Neural progenitor cell (in vitro differentiated cells): ENCODE results near the gene TNFRSF11A. TPM values are rescaled to one million over a fixed set of nuclear protein-coding genes. Genes with fewer than 3 reads are reported as not detected.

Experiments used
- DNase-seq: peaks from one replicate; pipeline ENCODE4 v3.0.0-alpha.2; 2016; ENCODE audit warnings: low spot score
- H2AFZ ChIP-seq: fragments of 200-600 bp; sonication (generic); replicated peaks from 2 replicates; pipeline ENCODE4 v1.6.1; 2016; ENCODE audit warnings: antibody characterized with exemption
- H3F3A ChIP-seq: fragments of 200-600 bp; sonication (generic); 2 replicates; pipeline ENCODE4 v1.6.1; 2016; ENCODE audit warnings: antibody characterized with exemption, low read depth
- H3K27ac ChIP-seq: fragments of 200-600 bp; sonication (generic); 2 replicates; pipeline ENCODE4 v1.5.1; 2016; ENCODE audit warnings: mild to moderate bottlenecking
- H3K27me3 ChIP-seq: fragments of 200-600 bp; sonication (generic); 2 replicates; pipeline ENCODE4 v1.6.1; 2016; ENCODE audit warnings: mild to moderate bottlenecking, moderate library complexity
- H3K36me3 ChIP-seq: fragments of 200-600 bp; sonication (generic); 2 replicates; pipeline ENCODE4 v1.5.1; 2016
- H3K4me1 ChIP-seq: fragments of 200-600 bp; sonication (generic); 2 replicates; pipeline ENCODE4 v1.6.1; 2016; ENCODE audit warnings: mixed run types
- H3K4me2 ChIP-seq: fragments of 200-600 bp; sonication (generic); 2 replicates; pipeline ENCODE4 v1.6.1; 2016
- H3K4me3 ChIP-seq: fragments of 200-600 bp; sonication (generic); 2 replicates; pipeline ENCODE4 v1.5.1; 2016
- H3K79me2 ChIP-seq: fragments of 200-600 bp; sonication (generic); 2 replicates; pipeline ENCODE4 v1.6.1; 2016; ENCODE audit warnings: low read depth
- H3K9ac ChIP-seq: fragments of 200-600 bp; sonication (generic); 2 replicates; pipeline ENCODE4 v1.6.1; 2016
- H3K9me3 ChIP-seq: fragments of 200-600 bp; sonication (generic); 2 replicates; pipeline ENCODE4 v1.5.1; 2016; ENCODE audit warnings: low read depth
- H4K20me1 ChIP-seq: fragments of 200-600 bp; sonication (generic); 2 replicates; pipeline ENCODE4 v1.6.1; 2016; ENCODE audit warnings: low read depth
- H3K27ac Mint-ChIP-seq: 3 replicates; pipeline ENCODE4 v1.8.0; 2021; ENCODE audit warnings: mixed read lengths
- H3K27me3 Mint-ChIP-seq: 2 replicates; pipeline ENCODE4 v1.8.0; 2022; ENCODE audit warnings: low read depth, mild to moderate bottlenecking, inconsistent platforms, moderate library complexity, mixed read lengths; ENCODE audit not compliant: insufficient read depth
- H3K36me3 Mint-ChIP-seq: 3 replicates; pipeline ENCODE4 v1.8.0; 2021; ENCODE audit warnings: mixed read lengths
- H3K4me1 Mint-ChIP-seq: 3 replicates; pipeline ENCODE4 v1.8.0; 2021; ENCODE audit warnings: mixed read lengths
- H3K4me3 Mint-ChIP-seq: 3 replicates; pipeline ENCODE4 v1.8.0; 2021; ENCODE audit warnings: mild to moderate bottlenecking, moderate library complexity, mixed read lengths
- H3K9me3 Mint-ChIP-seq: 3 replicates; pipeline ENCODE4 v1.8.0; 2020; ENCODE audit warnings: mixed read lengths
- EZH2 ChIP-seq: fragments of 200-600 bp; sonication (generic); IDR thresholded peaks from 2 replicates; pipeline ENCODE4 v1.6.1; 2017; ENCODE audit warnings: antibody characterized with exemption, mild to moderate bottlenecking, moderate library complexity
- EZH2phosphoT487 ChIP-seq: fragments of 200-600 bp; sonication (generic); IDR thresholded peaks from 2 replicates; pipeline ENCODE4 v1.6.1; 2017; ENCODE audit warnings: antibody characterized with exemption
- total RNA-seq: library from RNA; depleted of rRNA; stranded (reverse); fragments of >200 nt; gene quantifications from 2 replicates; pipeline ENCODE4 v1.2.3, GENCODE V29; 2015; ENCODE audit warnings: low replicate concordance
- TF ChIP-seq, protein P1 (sequence below): fragments of 200-600 bp; sonication (generic); IDR thresholded peaks from 2 replicates; pipeline ENCODE4 v1.5.1; 2017; ENCODE audit warnings: antibody characterized with exemption, mild to moderate bottlenecking

The TNFRSF11A gene
- total RNA-seq, 1 donor from 2014 or later: 0.47 TPM

GRCh38 chr18:62312851-62313250 lies 12.3 kb upstream of the TNFRSF11A start:
- Histone ChIP-seq H3K36me3 (no peaks in the 10 kb centered on the region), H3K27me3 (no peaks in the 10 kb centered on the region), H3K4me3 (no peak overlapping the region), H3K27ac (no peak overlapping the region), H3K4me2 (no peak overlapping the region), H3K9me3 (no peaks in the 10 kb centered on the region), H2AFZ (no peak overlapping the region), H3K4me1 (no peaks in the 10 kb centered on the region), H3F3A (no peaks in the 10 kb centered on the region), H3K9ac (no peak overlapping the region), H4K20me1 (no peaks in the 10 kb centered on the region), H3K79me2 (no peaks in the 10 kb centered on the region)
- Mint-ChIP-seq H3K4me3 (no peak overlapping the region), H3K9me3 (no peaks in the 10 kb centered on the region), H3K36me3 (peaks cover 8% of the 10 kb centered on the region), H3K27ac (no peak overlapping the region), H3K4me1 (no peaks in the 10 kb centered on the region), H3K27me3 (peaks cover 2% of the 10 kb centered on the region)
- DNase-seq: no peak
- TF ChIP-seq, protein P1, sequence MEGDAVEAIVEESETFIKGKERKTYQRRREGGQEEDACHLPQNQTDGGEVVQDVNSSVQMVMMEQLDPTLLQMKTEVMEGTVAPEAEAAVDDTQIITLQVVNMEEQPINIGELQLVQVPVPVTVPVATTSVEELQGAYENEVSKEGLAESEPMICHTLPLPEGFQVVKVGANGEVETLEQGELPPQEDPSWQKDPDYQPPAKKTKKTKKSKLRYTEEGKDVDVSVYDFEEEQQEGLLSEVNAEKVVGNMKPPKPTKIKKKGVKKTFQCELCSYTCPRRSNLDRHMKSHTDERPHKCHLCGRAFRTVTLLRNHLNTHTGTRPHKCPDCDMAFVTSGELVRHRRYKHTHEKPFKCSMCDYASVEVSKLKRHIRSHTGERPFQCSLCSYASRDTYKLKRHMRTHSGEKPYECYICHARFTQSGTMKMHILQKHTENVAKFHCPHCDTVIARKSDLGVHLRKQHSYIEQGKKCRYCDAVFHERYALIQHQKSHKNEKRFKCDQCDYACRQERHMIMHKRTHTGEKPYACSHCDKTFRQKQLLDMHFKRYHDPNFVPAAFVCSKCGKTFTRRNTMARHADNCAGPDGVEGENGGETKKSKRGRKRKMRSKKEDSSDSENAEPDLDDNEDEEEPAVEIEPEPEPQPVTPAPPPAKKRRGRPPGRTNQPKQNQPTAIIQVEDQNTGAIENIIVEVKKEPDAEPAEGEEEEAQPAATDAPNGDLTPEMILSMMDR: no peak
- TF ChIP-seq EZH2 (no peak), EZH2phosphoT487 (no peak)

DNA sequence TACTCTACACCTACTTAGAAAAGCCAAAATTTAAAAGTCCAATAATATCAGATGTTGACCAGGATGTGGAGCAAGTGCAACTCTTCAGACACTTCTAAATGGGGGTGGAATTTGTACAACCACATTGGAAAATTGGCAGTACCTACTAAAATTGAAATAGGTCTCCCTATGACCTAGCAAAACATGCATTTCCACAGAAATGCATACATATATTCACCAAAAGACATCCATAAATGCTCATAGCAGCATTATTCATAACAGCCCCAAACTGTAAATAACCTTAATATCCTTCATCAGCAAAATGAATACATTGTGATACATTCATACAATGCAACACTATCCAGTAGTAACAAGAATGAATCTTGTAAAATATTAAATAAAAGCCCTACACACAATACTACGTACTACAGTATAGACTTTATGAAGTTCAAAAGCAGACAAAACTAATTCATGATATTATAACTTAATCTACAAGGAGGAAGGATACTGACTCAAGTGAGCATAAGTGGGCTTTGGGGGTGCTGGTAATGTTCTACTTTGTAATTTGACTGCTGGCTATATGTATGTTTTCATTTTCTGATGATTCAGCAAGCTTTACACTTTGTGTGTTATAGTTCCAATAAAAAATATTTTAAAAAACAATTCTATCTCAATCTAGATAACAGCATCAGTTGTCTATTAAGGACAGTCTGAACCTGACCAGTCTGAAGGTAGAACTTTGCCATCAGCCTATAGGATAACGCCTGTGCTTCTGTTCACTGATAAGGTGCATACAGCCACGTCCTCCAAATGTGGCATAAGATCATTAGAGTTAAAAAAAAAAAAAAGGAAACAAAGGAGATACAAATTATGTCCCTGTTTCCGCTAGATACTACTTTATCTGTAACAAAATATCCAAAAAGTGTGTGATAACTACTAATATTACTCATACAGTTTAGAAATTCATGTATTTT lies 6.6 kb upstream of the TNFRSF11A start:
- TF ChIP-seq EZH2: no peak
- TF ChIP-seq, protein P1: no peak
- TF ChIP-seq EZH2phosphoT487: no peak
- peaks cover 8% of the 10 kb centered on the region for H3F3A ChIP-seq
- Mint-ChIP-seq H3K36me3 (no peaks in the 10 kb centered on the region), H3K27ac (no peak overlapping the region), H3K9me3 (no peaks in the 10 kb centered on the region), H3K4me1 (no peaks in the 10 kb centered on the region), H3K27me3 (peaks cover 14% of the 10 kb centered on the region), H3K4me3 (no peak overlapping the region)
- no peak overlapping the region for H3K4me2 ChIP-seq
- H4K20me1 ChIP-seq: no peaks in the 10 kb centered on the region
- no peak overlapping the region for H3K4me3 ChIP-seq
- DNase-seq: no peak
- H3K27ac ChIP-seq: no peak overlapping the region
- no peaks in the 10 kb centered on the region for H3K79me2 ChIP-seq
- H2AFZ ChIP-seq: no peak overlapping the region
- H3K4me1 ChIP-seq: peaks cover 1% of the 10 kb centered on the region
- H3K9ac ChIP-seq: no peak overlapping the region
- H3K9me3 ChIP-seq: no peaks in the 10 kb centered on the region
- H3K36me3 ChIP-seq: no peaks in the 10 kb centered on the region
- H3K27me3 ChIP-seq: peaks cover 4% of the 10 kb centered on the region

- no peaks in the 10 kb centered on the region for H3K9me3 Mint-ChIP-seq
- Histone ChIP-seq H3K79me2 (no peaks in the 10 kb centered on the region), H3K27me3 (peaks cover 29% of the 10 kb centered on the region), H3K36me3 (no peaks in the 10 kb centered on the region), H3K4me1 (peaks cover 16% of the 10 kb centered on the region), H4K20me1 (no peaks in the 10 kb centered on the region), H3K4me3 (no peak overlapping the region), H3K4me2 (no peak overlapping the region), H2AFZ (no peak overlapping the region), H3K27ac (no peak overlapping the region), H3K9me3 (no peaks in the 10 kb centered on the region), H3K9ac (no peak overlapping the region), H3F3A (peaks cover 30% of the 10 kb centered on the region)
- DNase-seq: no peak
- peaks cover 33% of the 10 kb centered on the region for H3K27me3 Mint-ChIP-seq
- no peak overlapping the region for H3K4me3 Mint-ChIP-seq
- H3K27ac Mint-ChIP-seq: no peak overlapping the region
- no peaks in the 10 kb centered on the region for H3K36me3 Mint-ChIP-seq
- H3K4me1 Mint-ChIP-seq: peaks cover 6% of the 10 kb centered on the region
- TF ChIP-seq, protein P1: no peak
- TF ChIP-seq EZH2phosphoT487 (no peak), EZH2 (no peak)
Measured at GRCh38 chr18:62321201-62321600, 3.9 kb upstream of the TNFRSF11A start.
